ENCODE results near the gene LY6G6F. TPM values are rescaled to one million over a fixed set of nuclear protein-coding genes. Genes with fewer than 3 reads are reported as not detected.

Gene LY6G6F
- polyA plus RNA-seq, 2 of the 4 experiments (the other 2 are of a cell fraction) = not detected

DNA sequence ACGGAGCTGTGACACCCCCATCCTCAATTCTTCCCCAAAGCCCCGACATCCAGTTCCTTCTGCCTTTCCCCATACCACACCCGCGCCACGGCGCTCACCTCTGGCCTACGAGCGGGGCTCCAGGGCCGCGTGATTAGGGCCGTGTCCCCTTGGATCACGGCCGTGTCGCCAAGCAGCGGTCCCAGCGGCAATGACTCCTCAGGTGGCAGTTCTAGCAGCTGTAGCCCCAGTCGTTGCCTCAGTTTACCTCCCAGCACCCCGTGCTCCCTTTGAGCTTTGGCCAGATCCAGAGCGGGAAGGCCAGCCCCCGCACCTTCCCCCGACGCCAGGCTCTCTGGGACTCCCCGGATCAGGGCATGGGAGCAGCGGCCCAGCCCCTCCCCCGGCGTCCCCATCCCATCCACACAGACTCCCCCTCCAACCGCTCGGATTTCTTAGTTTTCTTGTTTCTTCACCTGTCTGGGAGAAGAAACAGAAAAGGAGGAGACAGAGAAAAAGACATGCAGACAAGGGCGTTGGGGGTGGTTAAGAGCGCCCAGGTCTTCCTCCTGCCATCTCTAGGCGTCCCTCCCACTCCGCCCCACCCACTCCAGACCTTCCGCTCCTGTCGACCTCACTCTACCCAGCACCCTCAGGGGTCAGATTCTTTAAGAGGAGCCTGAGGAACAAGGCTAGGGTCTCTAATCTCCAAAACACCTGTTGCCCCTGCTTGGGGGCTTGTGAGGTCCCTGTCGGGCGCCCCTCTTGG lies 22.3 kb downstream of the LY6G6F start, which contains the start of gene DDAH2:
TSS of gene DDAH2 (minus strand) at position 533 of the 748 bp plus-strand sequence. CDS start at position 395, 138 bp downstream.
- CTCF ChIA-PET = interaction anchor here (0.6 to 4.7 kb wide), 19 partner anchors 10 to 135 kb away, joined by 3 to 30 read pairs (median 5); partner anchors contain the start of genes LSM2, LY6G5C, LY6G6D and MSH5
- FAIRE-seq (no peak), DNase-seq (ENCODE audit: low read depth in 1 of 2, low spot score in 1 of 2) (no peak), ATAC-seq (peak; percentile 52 to 69)
- TF ChIP-seq, protein P1, sequence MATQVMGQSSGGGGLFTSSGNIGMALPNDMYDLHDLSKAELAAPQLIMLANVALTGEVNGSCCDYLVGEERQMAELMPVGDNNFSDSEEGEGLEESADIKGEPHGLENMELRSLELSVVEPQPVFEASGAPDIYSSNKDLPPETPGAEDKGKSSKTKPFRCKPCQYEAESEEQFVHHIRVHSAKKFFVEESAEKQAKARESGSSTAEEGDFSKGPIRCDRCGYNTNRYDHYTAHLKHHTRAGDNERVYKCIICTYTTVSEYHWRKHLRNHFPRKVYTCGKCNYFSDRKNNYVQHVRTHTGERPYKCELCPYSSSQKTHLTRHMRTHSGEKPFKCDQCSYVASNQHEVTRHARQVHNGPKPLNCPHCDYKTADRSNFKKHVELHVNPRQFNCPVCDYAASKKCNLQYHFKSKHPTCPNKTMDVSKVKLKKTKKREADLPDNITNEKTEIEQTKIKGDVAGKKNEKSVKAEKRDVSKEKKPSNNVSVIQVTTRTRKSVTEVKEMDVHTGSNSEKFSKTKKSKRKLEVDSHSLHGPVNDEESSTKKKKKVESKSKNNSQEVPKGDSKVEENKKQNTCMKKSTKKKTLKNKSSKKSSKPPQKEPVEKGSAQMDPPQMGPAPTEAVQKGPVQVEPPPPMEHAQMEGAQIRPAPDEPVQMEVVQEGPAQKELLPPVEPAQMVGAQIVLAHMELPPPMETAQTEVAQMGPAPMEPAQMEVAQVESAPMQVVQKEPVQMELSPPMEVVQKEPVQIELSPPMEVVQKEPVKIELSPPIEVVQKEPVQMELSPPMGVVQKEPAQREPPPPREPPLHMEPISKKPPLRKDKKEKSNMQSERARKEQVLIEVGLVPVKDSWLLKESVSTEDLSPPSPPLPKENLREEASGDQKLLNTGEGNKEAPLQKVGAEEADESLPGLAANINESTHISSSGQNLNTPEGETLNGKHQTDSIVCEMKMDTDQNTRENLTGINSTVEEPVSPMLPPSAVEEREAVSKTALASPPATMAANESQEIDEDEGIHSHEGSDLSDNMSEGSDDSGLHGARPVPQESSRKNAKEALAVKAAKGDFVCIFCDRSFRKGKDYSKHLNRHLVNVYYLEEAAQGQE (IDR thresholded peaks at IDR 0.05) = no peak
- TF ChIP-seq RNF2 (IDR thresholded peaks at IDR 0.05; ENCODE audit: borderline replicate concordance, low read depth) = no peak
- TF ChIP-seq RFX5 (IDR thresholded peaks at IDR 0.05) = no peak
- no peak for TF ChIP-seq FOXS1 (CRISPR knock-in tag; IDR thresholded peaks at IDR 0.05)
- no peak for TF ChIP-seq HEYL (CRISPR knock-in tag; IDR thresholded peaks at IDR 0.05)
- TF ChIP-seq KDM5A (IDR thresholded peaks at IDR 0.05) = peak; percentile 70
- TF ChIP-seq JUN (IDR thresholded peaks at IDR 0.05) = no peak
- Histone ChIP-seq H3K27ac (peak within 1 kb of the TSS; percentile 76 to 95), H3K4me1 (peaks cover 11% of the 10 kb centered on the region), H3K4me2 (peak within 1 kb of the TSS; percentile 83), H3K9me3 (no peaks in the 10 kb centered on the region), H3K4me3 (peak within 1 kb of the TSS; percentile 58)
- POLR2A ChIA-PET = interaction anchor here (0.9 to 2.0 kb wide), 3 partner anchors 26 to 98 kb away, joined by 3 to 9 read pairs (median 7); partner anchors contain the start of genes ABHD16A, HSPA1A, HSPA1B and HSPA1L
- WGBS (ENCODE audit: missing lambda C conversion rate) = 47% methylated on average over 18 of the region's 36 CpGs

DNA sequence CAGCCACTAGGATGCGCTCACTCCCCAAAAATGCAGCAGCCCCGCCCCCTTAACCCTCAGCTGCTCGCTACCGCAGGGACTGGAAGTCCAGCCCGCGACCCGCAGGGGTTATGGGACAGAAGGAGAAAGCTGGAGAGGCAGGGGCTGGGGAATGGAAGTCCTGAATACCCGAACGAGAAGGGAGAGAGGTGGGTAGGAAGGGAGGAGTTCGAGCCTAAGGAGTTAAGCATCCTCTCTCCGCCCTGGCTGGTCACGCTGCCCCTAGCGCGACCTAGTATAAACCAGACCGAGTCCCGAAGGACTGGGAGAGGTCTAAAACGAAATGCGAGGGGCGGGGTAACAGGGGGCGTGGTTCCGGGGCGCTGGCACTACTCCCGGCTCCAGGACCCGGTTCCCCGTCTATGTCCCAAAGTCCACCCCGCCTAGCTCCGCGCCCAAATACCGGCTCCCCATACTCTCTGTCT lies 22.9 kb downstream of the LY6G6F start:
- TF ChIP-seq, protein P2, sequence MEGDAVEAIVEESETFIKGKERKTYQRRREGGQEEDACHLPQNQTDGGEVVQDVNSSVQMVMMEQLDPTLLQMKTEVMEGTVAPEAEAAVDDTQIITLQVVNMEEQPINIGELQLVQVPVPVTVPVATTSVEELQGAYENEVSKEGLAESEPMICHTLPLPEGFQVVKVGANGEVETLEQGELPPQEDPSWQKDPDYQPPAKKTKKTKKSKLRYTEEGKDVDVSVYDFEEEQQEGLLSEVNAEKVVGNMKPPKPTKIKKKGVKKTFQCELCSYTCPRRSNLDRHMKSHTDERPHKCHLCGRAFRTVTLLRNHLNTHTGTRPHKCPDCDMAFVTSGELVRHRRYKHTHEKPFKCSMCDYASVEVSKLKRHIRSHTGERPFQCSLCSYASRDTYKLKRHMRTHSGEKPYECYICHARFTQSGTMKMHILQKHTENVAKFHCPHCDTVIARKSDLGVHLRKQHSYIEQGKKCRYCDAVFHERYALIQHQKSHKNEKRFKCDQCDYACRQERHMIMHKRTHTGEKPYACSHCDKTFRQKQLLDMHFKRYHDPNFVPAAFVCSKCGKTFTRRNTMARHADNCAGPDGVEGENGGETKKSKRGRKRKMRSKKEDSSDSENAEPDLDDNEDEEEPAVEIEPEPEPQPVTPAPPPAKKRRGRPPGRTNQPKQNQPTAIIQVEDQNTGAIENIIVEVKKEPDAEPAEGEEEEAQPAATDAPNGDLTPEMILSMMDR (IDR thresholded peaks at IDR 0.05) = peak; percentile 68
- TF ChIP-seq KDM5A (IDR thresholded peaks at IDR 0.05) (0 out of 2 replicates have a peak, but pooled peaks have one; percentile 0), MAFK (IDR thresholded peaks at IDR 0.05; ENCODE audit: partially characterized antibody) (no peak), POLR2A (IDR thresholded peaks at IDR 0.05; ENCODE audit: low read length) (peak; percentile 35), RNF2 (IDR thresholded peaks at IDR 0.05; ENCODE audit: borderline replicate concordance, low read depth) (no peak), RARB (CRISPR knock-in tag; IDR thresholded peaks at IDR 0.05) (no peak), FOSB (CRISPR knock-in tag; IDR thresholded peaks at IDR 0.05) (no peak), RAD21 (conservative IDR thresholded peaks at IDR 0.05 in 1 of 2, IDR thresholded peaks at IDR 0.05 in 1 of 2) (peak; percentile 77 to 85; a peak in 4 of 5 replicates), ZFP36 (IDR thresholded peaks at IDR 0.05; ENCODE audit: borderline replicate concordance, partially characterized antibody) (no peak), SMC3 (IDR thresholded peaks at IDR 0.05) (peak; percentile 66), HOXB5 (CRISPR knock-in tag; IDR thresholded peaks at IDR 0.05) (peak; percentile 39; the same call in 1 of the 2 replicates)
- TF ChIP-seq, protein P3, sequence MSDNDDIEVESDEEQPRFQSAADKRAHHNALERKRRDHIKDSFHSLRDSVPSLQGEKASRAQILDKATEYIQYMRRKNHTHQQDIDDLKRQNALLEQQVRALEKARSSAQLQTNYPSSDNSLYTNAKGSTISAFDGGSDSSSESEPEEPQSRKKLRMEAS (IDR thresholded peaks at IDR 0.05) = peak; percentile 4
- TF ChIP-seq, protein P4, sequence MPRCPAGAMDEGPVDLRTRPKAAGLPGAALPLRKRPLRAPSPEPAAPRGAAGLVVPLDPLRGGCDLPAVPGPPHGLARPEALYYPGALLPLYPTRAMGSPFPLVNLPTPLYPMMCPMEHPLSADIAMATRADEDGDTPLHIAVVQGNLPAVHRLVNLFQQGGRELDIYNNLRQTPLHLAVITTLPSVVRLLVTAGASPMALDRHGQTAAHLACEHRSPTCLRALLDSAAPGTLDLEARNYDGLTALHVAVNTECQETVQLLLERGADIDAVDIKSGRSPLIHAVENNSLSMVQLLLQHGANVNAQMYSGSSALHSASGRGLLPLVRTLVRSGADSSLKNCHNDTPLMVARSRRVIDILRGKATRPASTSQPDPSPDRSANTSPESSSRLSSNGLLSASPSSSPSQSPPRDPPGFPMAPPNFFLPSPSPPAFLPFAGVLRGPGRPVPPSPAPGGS (IDR thresholded peaks at IDR 0.05) = no peak
- peaks cover 17% of the 10 kb centered on the region for H3K4me1 ChIP-seq
- peak overlapping the region; percentile 83 for H3K4me2 ChIP-seq
- ChIA-PET CTCF (interaction anchor here (0.6 to 4.7 kb wide), 21 partner anchors 10 to 134 kb away, joined by 3 to 30 read pairs (median 5); partner anchors contain the start of genes LSM2, LY6G5C, LY6G6D and MSH5), POLR2A (interaction anchor here (0.9 to 2.0 kb wide), 4 partner anchors 10 to 98 kb away, joined by 3 to 9 read pairs (median 6); partner anchors contain the start of genes ABHD16A, HSPA1A, HSPA1B and HSPA1L)
- peak; percentile 80 to 85 for DNase-seq (ENCODE audit: low read depth in 1 of 2, low spot score in 1 of 2)
- ATAC-seq = peak; percentile 85 to 88
- H3K9me3 ChIP-seq = no peaks in the 10 kb centered on the region
- peak overlapping the region; percentile 58 for H3K4me3 ChIP-seq
- FAIRE-seq = no peak
- peak overlapping the region; percentile 76 to 95 for H3K27ac ChIP-seq
- under 1% methylated on average over 26 of the region's 29 CpGs for WGBS (ENCODE audit: missing lambda C conversion rate)
